K562 (cell line): ENCODE measurements around the gene BRF1. TPM values are rescaled to one million over a fixed set of nuclear protein-coding genes. Genes with fewer than 3 reads are reported as not detected.

Experiments
- ATAC-seq: fragments of 200-7000 bp; cut with Tn5 transposase; 3 replicates; pipeline ENCODE4 v1.9.1; 2020; ENCODE audit warnings: moderate library complexity
- BruUV-seq: library from RNA; stranded (reverse); fragments of 400-500 nt; replicated peaks from 2 replicates; lab custom pipeline; 2021; lab: Mats Ljungman, UMichigan
- CTCF ChIA-PET: fragments of 300-600 bp; formaldehyde crosslinking; extraction: SDS; loops from one replicate; lab custom pipeline; 2021; ENCODE audit warnings: low intra/inter-chr PET ratio; lab: Yijun Ruan, JAX
- POLR2A ChIA-PET: fragments of 300-600, 350-650 bp; sonication (Branson Sonifier 250); formaldehyde crosslinking; extraction: SDS; loops from one replicate; lab custom pipeline; 2021; ENCODE audit warnings: antibody characterized with exemption, inconsistent platforms; lab: Yijun Ruan, JAX
- DNase-seq, 4 experiments: peaks; one replicate each; pipeline versions ENCODE4 v3.0.0 to v3.0.0-alpha.2; 2011 to 2018; ENCODE audit warnings: low spot score in 3 of 4, mixed read lengths in 3 of 4; ENCODE audit errors: extremely low read depth in 1 of 4
- FAIRE-seq: peaks from 2 replicates; lab custom pipeline; 2011; peaks lifted over from hg19 to GRCh38; lab: Jason Lieb, UNC
- H2AFZ ChIP-seq: 2 replicates; pipeline ENCODE4 v1.6.0; 2011; ENCODE audit warnings: low read depth, low read length, control low read depth, inconsistent platforms
- H3K27ac ChIP-seq: fragments of 200-600 bp; 3 replicates; pipeline ENCODE4 v1.8.0; 2011; ENCODE audit warnings: low read depth, mild to moderate bottlenecking, control low read depth, inconsistent platforms, low read length, moderate library complexity, mixed read lengths; ENCODE audit errors: extremely low read depth
- H3K27me3 ChIP-seq, 2 experiments: fragments of 300-600 bp in 1 of 2; 2 replicates in 1 of 2; 3 replicates in 1 of 2; pipeline versions ENCODE4 v1.6.0 to v1.8.0; 2011; ENCODE audit warnings: inconsistent platforms in 2 of 2, low read length in 2 of 2, mild to moderate bottlenecking in 1 of 2, mixed read lengths in 1 of 2, moderate library complexity in 1 of 2; ENCODE audit not compliant: control insufficient read depth in 2 of 2, insufficient read depth in 2 of 2
- H3K36me3 ChIP-seq: fragments of 300-600 bp; 3 replicates; pipeline ENCODE4 v1.8.0; 2011; ENCODE audit warnings: mild to moderate bottlenecking, low read length, inconsistent platforms; ENCODE audit not compliant: control insufficient read depth, insufficient read depth
- H3K4me1 ChIP-seq, 2 experiments: fragments of 200-600 bp in 1 of 2; replicated peaks in 1 of 2; 2 replicates in 1 of 2; 3 replicates in 1 of 2; pipeline versions ENCODE4 v1.5.1 to v1.8.0; 2011; ENCODE audit warnings: inconsistent platforms in 2 of 2, low read length in 2 of 2, mild to moderate bottlenecking in 1 of 2, mixed read lengths in 1 of 2, moderate library complexity in 1 of 2; ENCODE audit not compliant: control insufficient read depth in 2 of 2, insufficient read depth in 2 of 2
- H3K4me2 ChIP-seq: 2 replicates; pipeline ENCODE4 v1.6.1; 2011; ENCODE audit warnings: low read length, control low read depth, inconsistent platforms, mixed read lengths; ENCODE audit not compliant: insufficient read depth
- H3K4me3 ChIP-seq: fragments of 200-600 bp; sonication (generic), shearing (Covaris generic); 2 replicates; pipeline ENCODE4 v1.5.1; 2016; ENCODE audit warnings: control low read depth, inconsistent platforms
- H3K79me2 ChIP-seq: fragments of 200-600 bp; 3 replicates; pipeline ENCODE4 v1.8.0; 2011; ENCODE audit warnings: low read length, inconsistent platforms; ENCODE audit not compliant: control insufficient read depth, insufficient read depth
- H3K9ac ChIP-seq, 2 experiments: 2 replicates each; pipeline versions ENCODE4 v1.6.0 to v1.6.1; 2011; ENCODE audit warnings: low read depth in 2 of 2, low read length in 2 of 2, control low read depth in 1 of 2, inconsistent platforms in 1 of 2, mild to moderate bottlenecking in 1 of 2, mixed read lengths in 1 of 2; ENCODE audit not compliant: insufficient read depth in 1 of 2
- H3K9me1 ChIP-seq: one replicate; pipeline ENCODE4 v1.6.0; 2011; ENCODE audit warnings: inconsistent platforms, mild to moderate bottlenecking, low read length, moderate library complexity; ENCODE audit not compliant: control insufficient read depth, insufficient read depth
- H3K9me3 ChIP-seq: replicated peaks from 2 replicates; pipeline ENCODE4 v1.5.1; 2011; ENCODE audit warnings: low read depth, low read length, inconsistent platforms; ENCODE audit not compliant: control insufficient read depth, insufficient read depth
- H4K20me1 ChIP-seq: replicated peaks from 2 replicates; pipeline ENCODE4 v1.6.1; 2011; ENCODE audit warnings: low read length, inconsistent platforms, mixed read lengths; ENCODE audit not compliant: control insufficient read depth, insufficient read depth
- CBFB ChIP-seq: sonication (generic); formaldehyde crosslinking; IDR thresholded peaks from 2 replicates; pipeline ENCODE4 v1.4.0; 2020; ENCODE audit warnings: mild to moderate bottlenecking, missing genetic modification reagents
- CEBPB ChIP-seq: fragments of 450-650 bp; IDR thresholded peaks from 2 replicates; pipeline ENCODE4 v1.6.1; 2016; ENCODE audit warnings: missing genetic modification characterization, missing compliant biosample characterization
- HDAC2 ChIP-seq: fragments of 450-650 bp; IDR thresholded peaks from 2 replicates; pipeline ENCODE4 v1.6.1; 2016; ENCODE audit warnings: mild to moderate bottlenecking
- NR2C1 ChIP-seq, 2 experiments: fragments of 450-650 bp; IDR thresholded peaks; 2 replicates each; pipeline ENCODE4 v1.6.1; 2017; ENCODE audit warnings: mild to moderate bottlenecking in 2 of 2, antibody characterized with exemption in 1 of 2, inconsistent platforms in 1 of 2, missing compliant biosample characterization in 1 of 2, missing genetic modification characterization in 1 of 2
- RBM25 ChIP-seq: fragments of 200-400 bp; formaldehyde crosslinking; IDR thresholded peaks from 2 replicates; pipeline ENCODE4 v1.6.1; 2018; ENCODE audit warnings: low read length, low read depth, moderate library complexity; ENCODE audit not compliant: severe bottlenecking
- VEZF1 ChIP-seq: fragments of 200-800 bp; sonication (Bioruptor generic); IDR thresholded peaks from 2 replicates; pipeline ENCODE4 v1.6.1; 2017; ENCODE audit warnings: missing genetic modification characterization, missing compliant biosample characterization
- ZEB2 ChIP-seq: fragments of 450-650 bp; IDR thresholded peaks from 2 replicates; pipeline ENCODE4 v1.6.1; 2016
- ZNF212 ChIP-seq: fragments of 450-650 bp; formaldehyde crosslinking; IDR thresholded peaks from 2 replicates; pipeline ENCODE4 v1.4.0; 2020; ENCODE audit warnings: mild to moderate bottlenecking
- ZNF311 ChIP-seq: fragments of 250-450 bp; sonication (Bioruptor Pico); IDR thresholded peaks from 2 replicates; pipeline ENCODE4 v1.4.0; 2020; ENCODE audit warnings: mild to moderate bottlenecking, moderate library complexity
- ZNF696 ChIP-seq: fragments of 250-450 bp; sonication (Bioruptor Pico); conservative IDR thresholded peaks from 2 replicates; pipeline ENCODE4 v1.4.0; 2020; ENCODE audit warnings: mild to moderate bottlenecking, moderate library complexity
- WGBS: fragments of 100-300 bp; shearing (Covaris generic); methylation state at CpG from one replicate; pipeline ENCODE4 v1.1.6; 2016; ENCODE audit warnings: low coverage, mixed read lengths; ENCODE audit not compliant: insufficient coverage; ENCODE audit errors: missing lambda C conversion rate; 5-methylcytosine and 5-hydroxymethylcytosine counted together
- in situ Hi-C: fragments of 300-500 bp; cut with MboI; formaldehyde crosslinking; loops from 4 replicates; pipeline ENCODE4 v1.15.0; 2018; ENCODE audit warnings: inconsistent platforms, mixed read lengths
- intact Hi-C: fragments of 100-400 bp; cut with micrococcal nuclease; formaldehyde crosslinking; loops from 2 replicates; pipeline ENCODE4 v1.14.2; 2022
- polyA plus RNA-seq, 8 experiments: library from polyadenylated mRNA; depleted of rRNA in 4 of 8; stranded (reverse) in 5 of 8; unstranded in 3 of 8; fragments of >200 nt; fragmentation: Nextera tagmentation in 2 of 8; fragmentation: Illumina TruSeq in 1 of 8; extraction: Ambion mirVana in 2 of 8; extraction: Trizol in 1 of 8; gene quantifications; 2 replicates each; pipeline versions ENCODE4 v1.2.1 to v1.2.3, GENCODE V29; 2011 to 2014; ENCODE audit warnings: inconsistent platforms in 1 of 8, missing spikeins in 1 of 8
- total RNA-seq, 7 experiments: library from RNA; depleted of rRNA in 6 of 7; stranded (reverse); fragments of >200 nt in 6 of 7; fragmentation: Illumina TruSeq in 2 of 7; extraction: Trizol in 2 of 7; gene quantifications; 2 replicates each; pipeline versions ENCODE4 v1.2.1 to v1.2.3, GENCODE V29; 2011 to 2021; ENCODE audit warnings: low replicate concordance in 1 of 7
- TF ChIP-seq, protein P1 (sequence below): fragments of 450-650 bp; IDR thresholded peaks from 2 replicates; pipeline ENCODE4 v1.6.1; 2014; ENCODE audit warnings: low read depth, mild to moderate bottlenecking, moderate library complexity, borderline replicate concordance
- TF ChIP-seq, protein P2 (sequence below): fragments of 250-450 bp; sonication (Bioruptor Pico); IDR thresholded peaks from 2 replicates; pipeline ENCODE4 v1.4.0; 2020

The BRF1 gene
- total and polyA plus RNA-seq, 9 of the 15 experiments (the other 6 are each of a cell fraction or from before 2014, with no cell fraction given): 0.14 to 24.6 (median 8.2) TPM

DNA sequence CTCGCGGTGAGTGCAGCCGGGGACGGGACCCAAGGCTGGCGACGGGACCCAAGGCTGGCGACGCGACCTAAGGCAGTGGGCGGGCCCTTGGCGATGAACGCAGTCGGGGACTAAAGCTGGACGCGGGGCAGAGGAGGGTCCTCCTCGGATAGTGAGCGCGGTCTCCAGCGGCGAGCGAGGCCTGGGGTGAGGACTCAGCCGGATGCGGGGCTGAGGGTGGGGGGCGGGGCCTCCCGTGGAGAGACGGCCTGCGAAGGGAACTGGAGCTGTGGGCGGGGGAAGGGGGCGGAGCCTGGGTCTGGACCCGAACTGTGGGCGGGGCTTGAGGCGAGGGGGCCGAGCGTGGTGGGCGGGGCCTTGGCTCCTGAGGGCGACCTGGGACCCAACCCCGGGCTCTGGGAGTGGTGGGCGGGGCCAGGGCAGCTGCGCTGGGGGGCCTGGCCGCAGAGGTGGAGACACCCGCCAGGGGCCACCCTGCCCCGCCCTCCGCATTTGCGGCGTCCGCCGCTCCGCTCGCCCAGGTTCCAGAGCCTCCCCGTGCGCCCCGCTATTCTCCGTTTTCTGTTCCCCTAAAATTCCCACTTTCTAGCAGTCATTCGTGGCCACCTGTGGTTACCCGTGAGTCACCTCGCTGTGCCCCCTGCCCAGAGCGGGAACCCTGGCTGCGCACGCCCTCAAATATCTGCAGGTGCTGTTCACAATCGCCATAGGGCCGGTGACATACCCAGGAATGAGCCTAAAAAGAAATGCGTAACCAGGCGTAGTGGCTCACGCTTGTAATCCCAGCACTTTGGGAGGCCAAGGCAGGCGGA is 508 bp upstream of the BRF1 start:
- H3K79me2 ChIP-seq: peaks cover 35% of the 10 kb centered on the region
- WGBS: under 1% methylated on average over 26 of the region's 65 CpGs
- ChIA-PET POLR2A (interaction anchor here (0.6 to 1.6 kb wide), 10 partner anchors 10 to 505 kb away, joined by 3 to 8 read pairs (median 4); partner anchors contain the start of gene JAG2), CTCF (no interaction called here)
- peaks cover 4 to 29% of the 10 kb centered on the region in 2 experiments; a peak in 4 of 5 replicates for H3K4me1 ChIP-seq
- DNase-seq: peak; percentile 96 to 97 (median 97)
- H3K27ac ChIP-seq: peak overlapping the region; percentile 91
- peak overlapping the region; percentile 82 to 98 for H3K9ac ChIP-seq
- H3K4me2 ChIP-seq: peak overlapping the region; percentile 90
- peak overlapping the region; percentile 83 for H3K4me3 ChIP-seq
- peak; percentile 88 for FAIRE-seq
- H3K9me3 ChIP-seq: peaks cover 2% of the 10 kb centered on the region; the same call in 1 of the 2 replicates
- no peaks in the 10 kb centered on the region for H3K9me1 ChIP-seq
- H4K20me1 ChIP-seq: no peaks in the 10 kb centered on the region
- no peaks in the 10 kb centered on the region for H3K36me3 ChIP-seq
- in situ Hi-C loops: no loop called here
- no TSS peak for BruUV-seq
- intact Hi-C loops: loop anchor here (2.0 kb wide), 1 partner anchor 189 kb away; the partner anchor contains the start of gene TEDC1
- no peaks in the 10 kb centered on the region for H3K27me3 ChIP-seq
- ATAC-seq: peak; percentile 88
- H2AFZ ChIP-seq: peak overlapping the region; percentile 94
- TF ChIP-seq ZNF311 (CRISPR knock-in tag) (no peak), NR2C1 (IDR thresholded peaks at IDR 0.05) (no peak), NR2C1 (tag; IDR thresholded peaks at IDR 0.05) (no peak), ZNF212 (CRISPR knock-in tag) (no peak), VEZF1 (CRISPR knock-in tag) (peak; percentile 62), RBM25 (no peak), CEBPB (no peak), CBFB (CRISPR knock-in tag) (no peak), ZNF696 (CRISPR knock-in tag) (no peak), ZEB2 (0 out of 2 replicates have a peak, but pooled peaks have one; percentile 19), HDAC2 (peak; percentile 53; the same call in 1 of the 2 replicates)
- TF ChIP-seq, protein P1, sequence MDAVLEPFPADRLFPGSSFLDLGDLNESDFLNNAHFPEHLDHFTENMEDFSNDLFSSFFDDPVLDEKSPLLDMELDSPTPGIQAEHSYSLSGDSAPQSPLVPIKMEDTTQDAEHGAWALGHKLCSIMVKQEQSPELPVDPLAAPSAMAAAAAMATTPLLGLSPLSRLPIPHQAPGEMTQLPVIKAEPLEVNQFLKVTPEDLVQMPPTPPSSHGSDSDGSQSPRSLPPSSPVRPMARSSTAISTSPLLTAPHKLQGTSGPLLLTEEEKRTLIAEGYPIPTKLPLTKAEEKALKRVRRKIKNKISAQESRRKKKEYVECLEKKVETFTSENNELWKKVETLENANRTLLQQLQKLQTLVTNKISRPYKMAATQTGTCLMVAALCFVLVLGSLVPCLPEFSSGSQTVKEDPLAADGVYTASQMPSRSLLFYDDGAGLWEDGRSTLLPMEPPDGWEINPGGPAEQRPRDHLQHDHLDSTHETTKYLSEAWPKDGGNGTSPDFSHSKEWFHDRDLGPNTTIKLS: no peak
- TF ChIP-seq, protein P2, sequence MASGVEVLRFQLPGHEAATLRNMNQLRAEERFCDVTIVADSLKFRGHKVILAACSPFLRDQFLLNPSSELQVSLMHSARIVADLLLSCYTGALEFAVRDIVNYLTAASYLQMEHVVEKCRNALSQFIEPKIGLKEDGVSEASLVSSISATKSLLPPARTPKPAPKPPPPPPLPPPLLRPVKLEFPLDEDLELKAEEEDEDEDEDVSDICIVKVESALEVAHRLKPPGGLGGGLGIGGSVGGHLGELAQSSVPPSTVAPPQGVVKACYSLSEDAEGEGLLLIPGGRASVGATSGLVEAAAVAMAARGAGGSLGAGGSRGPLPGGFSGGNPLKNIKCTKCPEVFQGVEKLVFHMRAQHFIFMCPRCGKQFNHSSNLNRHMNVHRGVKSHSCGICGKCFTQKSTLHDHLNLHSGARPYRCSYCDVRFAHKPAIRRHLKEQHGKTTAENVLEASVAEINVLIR (CRISPR knock-in tag): no peak
